Osteocyte (in vitro differentiated cells): ENCODE results near the gene SUPT20H. TPM values are rescaled to one million over a fixed set of nuclear protein-coding genes. Genes with fewer than 3 reads are reported as not detected.

Experiments
- DNase-seq: peaks from one replicate; pipeline ENCODE4 v3.0.0; 2021; ENCODE audit warnings: mixed read lengths; ENCODE audit not compliant: unreplicated experiment; ENCODE audit errors: extremely low spot score
- H3K27ac Mint-ChIP-seq: one replicate; pipeline ENCODE4 v1.8.0; 2021; ENCODE audit warnings: mild to moderate bottlenecking, mixed read lengths; ENCODE audit not compliant: unreplicated experiment
- H3K27me3 Mint-ChIP-seq: one replicate; pipeline ENCODE4 v1.8.0; 2021; ENCODE audit warnings: mixed read lengths; ENCODE audit not compliant: unreplicated experiment
- H3K36me3 Mint-ChIP-seq: one replicate; pipeline ENCODE4 v1.8.0; 2021; ENCODE audit warnings: mixed read lengths; ENCODE audit not compliant: unreplicated experiment
- H3K4me1 Mint-ChIP-seq: one replicate; pipeline ENCODE4 v1.8.0; 2021; ENCODE audit warnings: mixed read lengths; ENCODE audit not compliant: unreplicated experiment
- H3K4me3 Mint-ChIP-seq: one replicate; pipeline ENCODE4 v1.8.0; 2021; ENCODE audit warnings: mild to moderate bottlenecking, moderate library complexity, mixed read lengths; ENCODE audit not compliant: unreplicated experiment
- H3K9me3 Mint-ChIP-seq: one replicate; pipeline ENCODE4 v1.8.0; 2021; ENCODE audit warnings: mixed read lengths; ENCODE audit not compliant: unreplicated experiment
- total RNA-seq: library from RNA; stranded (reverse); gene quantifications from 2 replicates; pipeline ENCODE4 v1.2.1, GENCODE V29; 2021
- TF ChIP-seq, protein P1 (sequence below): fragments of 200-600 bp; sonication (generic); IDR thresholded peaks from 2 replicates; pipeline ENCODE4 v1.5.0; 2021; ENCODE audit warnings: antibody characterized with exemption, mild to moderate bottlenecking, moderate library complexity

SUPT20H gene
- total RNA-seq, 1 donor from 2014 or later = 65.4 TPM

DNA sequence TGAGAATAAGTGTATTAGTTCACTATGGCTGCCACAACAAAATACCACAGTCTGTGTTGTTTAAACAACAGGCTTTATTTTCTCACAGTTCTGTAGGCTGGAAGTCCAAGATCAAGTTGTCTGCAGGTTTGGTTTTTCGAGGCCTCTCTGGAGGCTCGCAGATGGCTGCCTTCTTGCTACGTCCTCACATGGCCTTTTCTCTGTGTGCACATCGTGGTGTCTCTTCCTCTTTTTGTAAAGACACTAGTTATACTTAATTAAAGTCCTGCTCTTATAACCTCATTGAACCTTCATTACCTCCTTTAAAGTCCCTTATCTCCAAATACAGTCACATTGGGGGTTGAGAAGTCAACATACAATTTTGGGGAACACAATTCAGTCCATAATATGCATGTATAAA lies 35.4 kb upstream of the SUPT20H start:
- H3K27ac Mint-ChIP-seq = no peak overlapping the region
- TF ChIP-seq, protein P1, sequence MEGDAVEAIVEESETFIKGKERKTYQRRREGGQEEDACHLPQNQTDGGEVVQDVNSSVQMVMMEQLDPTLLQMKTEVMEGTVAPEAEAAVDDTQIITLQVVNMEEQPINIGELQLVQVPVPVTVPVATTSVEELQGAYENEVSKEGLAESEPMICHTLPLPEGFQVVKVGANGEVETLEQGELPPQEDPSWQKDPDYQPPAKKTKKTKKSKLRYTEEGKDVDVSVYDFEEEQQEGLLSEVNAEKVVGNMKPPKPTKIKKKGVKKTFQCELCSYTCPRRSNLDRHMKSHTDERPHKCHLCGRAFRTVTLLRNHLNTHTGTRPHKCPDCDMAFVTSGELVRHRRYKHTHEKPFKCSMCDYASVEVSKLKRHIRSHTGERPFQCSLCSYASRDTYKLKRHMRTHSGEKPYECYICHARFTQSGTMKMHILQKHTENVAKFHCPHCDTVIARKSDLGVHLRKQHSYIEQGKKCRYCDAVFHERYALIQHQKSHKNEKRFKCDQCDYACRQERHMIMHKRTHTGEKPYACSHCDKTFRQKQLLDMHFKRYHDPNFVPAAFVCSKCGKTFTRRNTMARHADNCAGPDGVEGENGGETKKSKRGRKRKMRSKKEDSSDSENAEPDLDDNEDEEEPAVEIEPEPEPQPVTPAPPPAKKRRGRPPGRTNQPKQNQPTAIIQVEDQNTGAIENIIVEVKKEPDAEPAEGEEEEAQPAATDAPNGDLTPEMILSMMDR = no peak

DNA sequence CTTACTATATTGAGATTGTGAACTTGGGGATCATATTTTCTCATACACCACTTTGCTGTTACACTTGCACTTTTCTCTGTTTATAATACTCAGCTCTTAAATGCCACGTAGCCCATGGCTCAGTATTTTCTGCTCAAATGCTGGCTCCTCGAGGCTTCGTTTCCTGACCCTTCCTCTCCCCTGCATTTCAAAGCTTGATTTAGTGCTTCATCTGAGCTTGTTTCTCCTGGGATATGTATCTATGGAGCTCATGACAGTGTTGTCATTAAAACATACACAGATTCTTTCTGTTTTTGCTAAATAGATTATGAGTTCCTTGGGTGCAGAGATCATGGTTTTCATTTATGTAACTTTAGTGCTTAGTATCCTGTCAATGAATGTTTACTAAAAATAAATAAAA lies 34.6 kb upstream of the SUPT20H start:
- H3K27me3 Mint-ChIP-seq = no peaks in the 10 kb centered on the region
- H3K27ac Mint-ChIP-seq = no peak overlapping the region
- DNase-seq = no peak
- H3K4me3 Mint-ChIP-seq = no peak overlapping the region
- no peaks in the 10 kb centered on the region for H3K9me3 Mint-ChIP-seq
- TF ChIP-seq, protein P1 = no peak
- H3K4me1 Mint-ChIP-seq = no peaks in the 10 kb centered on the region
- H3K36me3 Mint-ChIP-seq = no peaks in the 10 kb centered on the region

More for the DNA sequence above, 35.4 kb upstream of the SUPT20H start:
- DNase-seq = no peak
- no peaks in the 10 kb centered on the region for H3K36me3 Mint-ChIP-seq
- H3K27me3 Mint-ChIP-seq = no peaks in the 10 kb centered on the region
- H3K4me3 Mint-ChIP-seq = no peak overlapping the region
- no peaks in the 10 kb centered on the region for H3K9me3 Mint-ChIP-seq
- no peaks in the 10 kb centered on the region for H3K4me1 Mint-ChIP-seq

DNA sequence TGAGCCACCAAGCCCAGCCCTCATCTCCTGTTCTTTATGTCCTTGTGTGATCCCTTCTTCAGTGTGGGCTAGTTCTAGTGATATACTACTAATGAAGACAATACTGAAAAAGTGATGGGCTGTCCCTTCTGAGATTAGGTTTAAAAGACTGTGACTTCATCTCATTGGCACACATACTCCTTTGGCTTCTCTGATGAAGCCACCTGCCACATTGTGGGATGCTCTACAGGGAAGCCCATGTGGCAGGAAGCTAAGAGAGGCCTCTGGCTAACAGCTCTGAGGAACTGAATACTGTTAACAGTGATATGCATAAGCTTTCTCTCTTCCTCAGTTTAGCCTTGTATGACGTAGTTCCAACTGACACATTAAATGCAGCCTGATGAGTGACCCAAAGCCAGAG lies 32.3 kb upstream of the SUPT20H start:
- H3K9me3 Mint-ChIP-seq = no peaks in the 10 kb centered on the region
- no peaks in the 10 kb centered on the region for H3K4me1 Mint-ChIP-seq
- no peaks in the 10 kb centered on the region for H3K36me3 Mint-ChIP-seq
- no peak overlapping the region for H3K27ac Mint-ChIP-seq
- no peaks in the 10 kb centered on the region for H3K27me3 Mint-ChIP-seq
- no peak overlapping the region for H3K4me3 Mint-ChIP-seq
- TF ChIP-seq, protein P1 = no peak
- DNase-seq = no peak

DNA sequence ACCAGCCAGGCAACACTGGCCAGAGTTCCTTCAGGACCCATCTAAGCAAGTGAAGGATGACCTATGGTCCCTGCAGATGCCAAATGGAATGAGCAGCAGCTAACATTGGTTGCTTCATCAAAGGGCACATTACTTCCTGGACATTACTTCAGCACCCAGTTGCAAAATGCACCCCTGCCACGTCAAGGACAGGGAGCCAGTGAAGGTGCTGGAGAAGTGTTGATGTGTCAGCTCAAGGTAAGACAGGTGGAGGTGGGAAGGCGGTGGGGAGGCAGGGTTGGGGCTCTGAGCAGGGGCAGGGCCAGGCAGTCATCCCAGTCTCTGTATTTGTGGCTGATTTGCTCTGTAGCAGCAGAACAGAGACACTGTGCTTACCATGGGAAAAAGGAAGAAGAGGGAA lies 31.4 kb upstream of the SUPT20H start:
- H3K27ac Mint-ChIP-seq = no peak overlapping the region
- H3K4me3 Mint-ChIP-seq = no peak overlapping the region
- no peaks in the 10 kb centered on the region for H3K36me3 Mint-ChIP-seq
- TF ChIP-seq, protein P1 = no peak
- no peaks in the 10 kb centered on the region for H3K9me3 Mint-ChIP-seq
- no peak for DNase-seq
- no peaks in the 10 kb centered on the region for H3K27me3 Mint-ChIP-seq
- no peaks in the 10 kb centered on the region for H3K4me1 Mint-ChIP-seq

DNA sequence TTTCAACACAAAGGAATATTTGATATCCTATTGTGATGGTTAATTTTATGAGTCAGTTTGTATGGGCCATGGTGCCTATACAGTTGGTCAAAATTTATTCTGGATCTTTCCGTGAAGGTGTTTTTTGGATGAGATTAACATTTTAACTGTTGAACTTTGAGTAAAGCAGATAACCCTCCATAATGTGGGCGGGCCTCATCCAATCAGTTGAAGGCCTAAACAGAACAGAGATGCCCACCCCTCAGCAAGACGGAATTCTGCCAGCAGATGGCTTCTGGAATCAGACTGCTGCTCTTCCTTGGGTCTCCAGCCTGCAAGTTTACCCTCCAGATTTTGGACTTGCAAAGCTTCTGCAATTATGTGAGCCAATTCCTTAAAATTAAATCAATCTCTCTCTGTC lies 30.0 kb upstream of the SUPT20H start:
- Mint-ChIP-seq H3K9me3 (no peaks in the 10 kb centered on the region), H3K4me1 (no peaks in the 10 kb centered on the region)

More for the DNA sequence above, 30.0 kb upstream of the SUPT20H start:
- Mint-ChIP-seq H3K27me3 (no peaks in the 10 kb centered on the region), H3K27ac (no peak overlapping the region), H3K36me3 (no peaks in the 10 kb centered on the region), H3K4me3 (no peak overlapping the region)
- no peak for DNase-seq
- TF ChIP-seq, protein P1 = no peak
